Middle frontal gyrus (tissue), 1 donor: ENCODE results near the gene IPO8.
"Not testable (repeated sequence)": the region's sequence is repeated elsewhere in the genome, so short reads cannot be mapped to it uniquely, and the experiment has no call there.

ENCODE experiments used
- DNase-seq: peaks from one replicate; pipeline ENCODE4 v3.0.0-alpha.2; 2015; ENCODE audit warnings: low spot score; ENCODE audit errors: extremely low spot score

The IPO8 gene

GRCh38 chr12:30691122-30691879 lies 4.4 kb downstream of the IPO8 start:
- no peak for DNase-seq

GRCh38 chr12:30687265-30687986 lies 8.2 kb downstream of the IPO8 start:
- DNase-seq: no peak

- DNase-seq: no peak
Observed at GRCh38 chr12:30679241-30679640, 16.4 kb downstream of the IPO8 start.

- no peak for DNase-seq
Observed at GRCh38 chr12:30678221-30678620, 17.4 kb downstream of the IPO8 start.

GRCh38 chr12:30661210-30661609 lies 34.5 kb downstream of the IPO8 start:
- DNase-seq: no peak

- no peak for DNase-seq
Observed at GRCh38 chr12:30652034-30652696, 43.5 kb downstream of the IPO8 start.

- no peak for DNase-seq
Observed at GRCh38 chr12:30646821-30647220, 48.8 kb downstream of the IPO8 start.

GRCh38 chr12:30643366-30643765 lies 52.3 kb downstream of the IPO8 start:
- no peak for DNase-seq

GRCh38 chr12:30640392-30640791 lies 55.3 kb downstream of the IPO8 start:
- DNase-seq: no peak

GRCh38 chr12:30635385-30635784 lies 60.3 kb downstream of the IPO8 start:
- no peak for DNase-seq

- DNase-seq: no peak
Observed at GRCh38 chr12:30631740-30632139, 63.9 kb downstream of the IPO8 start.

- no peak for DNase-seq
Observed at GRCh38 chr12:30630979-30631285, 64.7 kb downstream of the IPO8 start.

- DNase-seq: no peak
Observed at GRCh38 chr12:30630076-30630978, 65.3 kb downstream of the IPO8 start.

GRCh38 chr12:30626847-30627246 lies 68.8 kb downstream of the IPO8 start:
- no peak for DNase-seq

- no peak for DNase-seq
Observed at GRCh38 chr12:30624009-30624408, 71.7 kb downstream of the IPO8 start.

GRCh38 chr12:30622509-30622908 lies 73.2 kb downstream of the IPO8 start:
- no peak for DNase-seq

GRCh38 chr12:30621663-30622241 lies 73.9 kb downstream of the IPO8 start:
- DNase-seq: not testable (repeated sequence)

- no peak for DNase-seq
Observed at GRCh38 chr12:30617346-30618016, 78.2 kb downstream of the IPO8 start.

GRCh38 chr12:30614031-30614430 lies 81.6 kb downstream of the IPO8 start:
- DNase-seq: no peak

GRCh38 chr12:30613119-30613830 lies 82.4 kb downstream of the IPO8 start:
- DNase-seq: no peak
